Stimulated activated naive B cell treated with anti-CD40 and anti-IgM and Interleukin-4, amounts not matched to agents 10 μg/mL and 1 μg/mL and 100 μg/mL, for 72 hours (primary cell): Measurements from ENCODE around the gene RUNX2.

Source experiments
- ATAC-seq, 2 donors: fragments of 150-1000 bp; cut with Tn5 transposase; replicated peaks; 2 replicates each; pipeline ENCODE4 v1.10.0; 2021; ENCODE audit warnings: moderate library complexity in 1 of 2
- DNase-seq: peaks from one replicate; pipeline ENCODE4 v3.0.0; 2021
- H3K27ac Mint-ChIP-seq: one replicate; pipeline ENCODE4 v1.8.0; 2022; ENCODE audit warnings: mild to moderate bottlenecking, mixed read lengths
- H3K27me3 Mint-ChIP-seq, 2 donors: one replicate each; pipeline ENCODE4 v1.8.0; 2022; ENCODE audit warnings: mixed read lengths in 2 of 2
- H3K36me3 Mint-ChIP-seq, 2 donors: one replicate each; pipeline ENCODE4 v1.8.0; 2022; ENCODE audit warnings: mixed read lengths in 2 of 2, mild to moderate bottlenecking in 1 of 2
- H3K4me1 Mint-ChIP-seq, 2 donors: one replicate each; pipeline ENCODE4 v1.8.0; 2022; ENCODE audit warnings: mixed read lengths in 2 of 2, mild to moderate bottlenecking in 1 of 2
- H3K4me3 Mint-ChIP-seq, 2 donors: one replicate each; pipeline ENCODE4 v1.8.0; 2022; ENCODE audit warnings: mild to moderate bottlenecking in 2 of 2, mixed read lengths in 2 of 2, moderate library complexity in 1 of 2
- H3K9me3 Mint-ChIP-seq, 2 donors: one replicate each; pipeline ENCODE4 v1.8.0; 2022; ENCODE audit warnings: mixed read lengths in 2 of 2, mild to moderate bottlenecking in 1 of 2

The RUNX2 gene

DNA sequence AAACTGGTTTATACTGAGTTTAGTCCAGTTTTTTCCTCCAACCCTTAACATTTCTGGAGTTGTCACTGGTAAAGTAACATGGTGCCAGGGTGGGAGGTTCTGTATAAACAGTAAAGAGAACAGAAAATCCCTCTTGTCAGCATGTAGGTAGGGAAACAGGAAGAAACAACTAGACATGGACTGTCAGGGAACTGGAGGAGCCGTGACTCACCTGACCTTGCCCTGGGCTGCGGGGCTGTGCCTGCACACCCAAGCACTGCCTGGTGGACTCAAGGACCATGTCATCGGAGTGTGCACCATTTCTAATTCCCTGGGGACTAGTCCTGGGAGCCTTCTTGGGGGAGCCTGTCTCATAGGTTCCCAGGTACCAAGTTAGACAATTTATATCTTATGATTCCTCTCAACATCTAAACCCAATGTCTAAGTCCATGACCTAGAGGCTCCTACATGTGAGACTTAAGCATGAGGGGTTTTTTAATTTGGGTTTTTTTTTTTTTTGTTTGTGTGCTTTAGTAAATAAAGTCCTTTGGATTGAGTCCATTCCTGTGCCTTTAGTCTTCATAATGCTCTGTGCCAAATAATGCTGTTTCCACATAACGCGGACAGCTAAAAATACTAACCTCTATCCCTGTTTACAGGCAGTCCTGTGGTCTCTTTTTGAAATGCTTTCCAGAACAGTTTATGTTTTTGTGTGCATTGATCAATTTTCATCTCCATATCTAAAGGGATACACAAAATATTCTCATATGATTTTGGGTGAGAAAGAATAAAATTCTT, 186.5 kb downstream of the RUNX2 start:
- no peaks in the 10 kb centered on the region for H3K36me3 Mint-ChIP-seq
- no peaks in the 10 kb centered on the region for H3K27me3 Mint-ChIP-seq
- ATAC-seq = no peak
- H3K4me1 Mint-ChIP-seq = peaks cover 0 to 2% of the 10 kb centered on the region in 2 donors
- H3K4me3 Mint-ChIP-seq = no peak overlapping the region
- DNase-seq = no peak
- H3K27ac Mint-ChIP-seq = no peak overlapping the region
- no peaks in the 10 kb centered on the region for H3K9me3 Mint-ChIP-seq

DNA sequence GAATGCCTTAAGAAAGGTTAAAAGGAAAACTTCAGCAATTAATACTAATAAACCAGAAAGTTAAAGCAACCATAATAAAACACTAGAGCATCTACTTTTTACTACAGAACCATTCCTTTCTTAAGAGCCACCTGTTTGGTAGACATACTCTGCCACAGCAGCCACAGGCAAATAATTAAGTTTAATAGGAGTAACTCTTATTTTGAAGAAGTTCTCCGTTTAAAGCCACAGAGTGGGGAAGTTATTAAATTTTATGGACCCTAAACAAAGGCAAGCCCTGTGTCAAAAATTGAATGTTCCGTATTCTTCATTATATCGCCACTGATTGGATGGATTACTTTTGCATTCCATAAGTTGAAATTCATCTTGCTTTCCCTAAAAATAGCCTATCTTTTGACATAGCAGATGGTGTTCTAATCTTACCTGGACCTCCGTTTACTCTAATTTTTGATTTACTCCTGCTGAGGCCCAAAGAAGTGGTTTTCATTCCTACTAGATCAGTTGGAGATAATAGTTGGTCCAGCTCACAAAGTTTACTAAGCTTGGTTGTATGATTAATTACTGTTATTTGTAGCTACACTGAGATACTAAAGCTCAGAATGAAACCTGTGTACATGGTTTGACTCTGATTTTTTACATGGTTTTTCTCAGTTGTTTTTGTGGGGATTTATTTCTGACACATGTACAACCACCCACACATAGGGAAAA, 190.0 kb downstream of the RUNX2 start:
- Mint-ChIP-seq H3K36me3 (no peaks in the 10 kb centered on the region), H3K27me3 (no peaks in the 10 kb centered on the region), H3K4me3 (no peak overlapping the region), H3K9me3 (no peaks in the 10 kb centered on the region), H3K27ac (no peak overlapping the region), H3K4me1 (peaks cover 4 to 9% of the 10 kb centered on the region in 2 donors)
- DNase-seq (no peak), ATAC-seq (no peak)

DNA sequence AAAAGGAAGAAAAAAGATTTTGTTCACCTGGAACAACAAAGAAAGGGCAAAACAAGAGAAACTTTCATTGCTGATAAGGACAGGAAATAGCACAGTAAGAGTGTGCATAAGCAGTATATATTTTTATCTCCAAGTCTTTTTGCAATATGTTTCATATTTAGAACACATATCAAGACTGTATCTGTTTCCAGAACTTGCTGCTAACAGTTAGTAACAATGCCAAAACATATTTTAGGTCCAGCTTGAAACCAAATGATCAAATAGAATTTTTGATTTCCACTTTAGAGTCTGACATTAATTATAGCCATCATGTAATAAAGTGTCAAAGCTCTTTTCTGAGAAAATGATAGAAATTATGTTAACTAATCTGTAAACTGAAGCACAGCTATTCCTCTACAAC, 193.1 kb downstream of the RUNX2 start:
- Mint-ChIP-seq H3K27me3 (no peaks in the 10 kb centered on the region), H3K36me3 (no peaks in the 10 kb centered on the region), H3K27ac (no peak overlapping the region), H3K4me1 (peaks cover 2 to 9% of the 10 kb centered on the region in 2 donors), H3K9me3 (no peaks in the 10 kb centered on the region), H3K4me3 (no peak overlapping the region)
- ATAC-seq = no peak
- no peak for DNase-seq

DNA sequence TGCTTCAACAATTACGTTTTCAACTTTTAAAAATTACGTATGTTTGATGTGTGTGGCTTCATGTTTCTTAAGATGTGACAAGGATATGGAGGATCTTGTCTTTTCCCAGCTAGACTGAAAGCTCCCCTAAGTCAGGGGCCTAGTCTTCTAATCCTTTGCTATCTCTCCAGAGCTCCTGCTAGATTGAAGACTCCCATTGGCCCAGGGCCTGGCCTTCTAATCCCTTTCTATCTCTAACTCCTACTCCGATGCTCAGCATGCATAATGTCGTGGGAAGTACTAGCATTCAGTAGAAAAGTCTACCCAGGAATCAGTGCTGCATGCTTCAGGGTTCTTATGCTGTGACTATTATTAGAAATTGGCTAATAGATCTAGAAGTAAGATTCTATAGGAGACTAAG, 194.4 kb downstream of the RUNX2 start:
- Mint-ChIP-seq H3K27ac (no peak overlapping the region), H3K4me1 (peaks cover 2 to 9% of the 10 kb centered on the region in 2 donors), H3K27me3 (no peaks in the 10 kb centered on the region), H3K36me3 (no peaks in the 10 kb centered on the region), H3K4me3 (no peak overlapping the region), H3K9me3 (no peaks in the 10 kb centered on the region)
- ATAC-seq = no peak
- no peak for DNase-seq

GRCh38 chr6:45527210-45527609, 199.1 kb downstream of the RUNX2 start:
- ATAC-seq (no peak), DNase-seq (no peak)
- Mint-ChIP-seq H3K4me3 (no peak overlapping the region), H3K27me3 (no peaks in the 10 kb centered on the region), H3K9me3 (peaks cover 0 to 4% of the 10 kb centered on the region in 2 donors), H3K36me3 (no peaks in the 10 kb centered on the region), H3K27ac (no peak overlapping the region), H3K4me1 (no peaks in the 10 kb centered on the region)

GRCh38 chr6:45531999-45532595, 204.0 kb downstream of the RUNX2 start:
- Mint-ChIP-seq H3K4me3 (no peak overlapping the region), H3K9me3 (peaks cover 0 to 4% of the 10 kb centered on the region in 2 donors), H3K27me3 (no peaks in the 10 kb centered on the region), H3K27ac (no peak overlapping the region), H3K36me3 (no peaks in the 10 kb centered on the region), H3K4me1 (peaks cover 4 to 6% of the 10 kb centered on the region in 2 donors)
- DNase-seq = no peak
- ATAC-seq = no peak

DNA sequence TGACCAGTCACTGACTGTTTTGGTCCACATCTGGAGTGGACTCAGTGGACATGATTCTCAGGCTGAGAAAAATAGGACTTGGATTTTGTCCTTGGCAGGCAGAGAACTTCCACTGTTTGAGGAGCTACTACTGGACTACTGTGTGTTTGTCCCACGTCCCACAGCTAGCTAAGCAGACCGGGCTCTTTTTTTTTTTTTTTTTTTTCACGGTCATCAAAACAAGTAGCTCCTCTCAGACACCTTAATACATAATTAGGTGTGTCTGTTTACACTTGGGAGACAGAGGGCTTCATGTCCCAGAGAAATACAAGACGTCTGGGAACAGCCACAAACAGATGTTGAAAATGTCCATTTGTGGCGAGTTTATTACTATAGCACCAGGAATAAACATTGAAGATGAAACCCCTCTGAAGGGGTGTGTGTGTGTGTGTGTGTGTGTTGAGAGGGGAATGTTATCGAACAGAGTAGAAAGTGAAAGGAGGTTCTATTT, 204.6 kb downstream of the RUNX2 start:
- Mint-ChIP-seq H3K4me3 (no peak overlapping the region), H3K36me3 (no peaks in the 10 kb centered on the region), H3K4me1 (peaks cover 4 to 6% of the 10 kb centered on the region in 2 donors), H3K9me3 (peaks cover 0 to 3% of the 10 kb centered on the region in 2 donors), H3K27ac (no peak overlapping the region), H3K27me3 (no peaks in the 10 kb centered on the region)
- no peak for DNase-seq
- no peak for ATAC-seq

DNA sequence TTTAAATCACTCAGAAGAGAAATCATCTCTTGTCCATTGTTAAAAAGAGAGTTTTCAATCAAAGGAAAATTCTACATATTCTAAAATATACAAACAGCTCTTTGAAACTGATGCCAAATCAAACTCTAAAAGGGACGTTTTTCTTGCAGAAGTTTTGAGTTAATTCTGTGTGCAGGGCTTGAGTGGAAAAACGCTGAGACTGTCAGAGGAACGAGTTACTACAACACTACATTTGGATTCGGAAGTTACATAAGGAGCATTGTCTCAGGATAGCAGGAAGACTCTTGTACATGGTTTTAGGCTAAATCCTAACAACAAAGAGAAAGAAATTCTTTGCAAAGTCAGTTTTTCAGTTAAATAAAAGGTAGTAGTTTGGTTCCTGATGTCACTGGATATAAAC, 205.3 kb downstream of the RUNX2 start:
- H3K27me3 Mint-ChIP-seq = no peaks in the 10 kb centered on the region
- ATAC-seq = no peak
- H3K4me3 Mint-ChIP-seq = no peak overlapping the region
- H3K36me3 Mint-ChIP-seq = no peaks in the 10 kb centered on the region
- no peak overlapping the region for H3K27ac Mint-ChIP-seq
- H3K4me1 Mint-ChIP-seq = peaks cover 4 to 6% of the 10 kb centered on the region in 2 donors
- no peaks in the 10 kb centered on the region for H3K9me3 Mint-ChIP-seq
- DNase-seq = no peak

- Mint-ChIP-seq H3K27ac (no peak overlapping the region), H3K36me3 (no peaks in the 10 kb centered on the region), H3K27me3 (no peaks in the 10 kb centered on the region), H3K9me3 (no peaks in the 10 kb centered on the region), H3K4me3 (no peak overlapping the region), H3K4me1 (peaks cover 9 to 10% of the 10 kb centered on the region in 2 donors)
- DNase-seq (no peak), ATAC-seq (no peak)
Observed at GRCh38 chr6:45535933-45536332, 207.8 kb downstream of the RUNX2 start.

- peaks cover 9 to 10% of the 10 kb centered on the region in 2 donors for H3K4me1 Mint-ChIP-seq
- no peaks in the 10 kb centered on the region for H3K9me3 Mint-ChIP-seq
- no peaks in the 10 kb centered on the region for H3K36me3 Mint-ChIP-seq
Observed at GRCh38 chr6:45537539-45537938, 209.4 kb downstream of the RUNX2 start.

DNA sequence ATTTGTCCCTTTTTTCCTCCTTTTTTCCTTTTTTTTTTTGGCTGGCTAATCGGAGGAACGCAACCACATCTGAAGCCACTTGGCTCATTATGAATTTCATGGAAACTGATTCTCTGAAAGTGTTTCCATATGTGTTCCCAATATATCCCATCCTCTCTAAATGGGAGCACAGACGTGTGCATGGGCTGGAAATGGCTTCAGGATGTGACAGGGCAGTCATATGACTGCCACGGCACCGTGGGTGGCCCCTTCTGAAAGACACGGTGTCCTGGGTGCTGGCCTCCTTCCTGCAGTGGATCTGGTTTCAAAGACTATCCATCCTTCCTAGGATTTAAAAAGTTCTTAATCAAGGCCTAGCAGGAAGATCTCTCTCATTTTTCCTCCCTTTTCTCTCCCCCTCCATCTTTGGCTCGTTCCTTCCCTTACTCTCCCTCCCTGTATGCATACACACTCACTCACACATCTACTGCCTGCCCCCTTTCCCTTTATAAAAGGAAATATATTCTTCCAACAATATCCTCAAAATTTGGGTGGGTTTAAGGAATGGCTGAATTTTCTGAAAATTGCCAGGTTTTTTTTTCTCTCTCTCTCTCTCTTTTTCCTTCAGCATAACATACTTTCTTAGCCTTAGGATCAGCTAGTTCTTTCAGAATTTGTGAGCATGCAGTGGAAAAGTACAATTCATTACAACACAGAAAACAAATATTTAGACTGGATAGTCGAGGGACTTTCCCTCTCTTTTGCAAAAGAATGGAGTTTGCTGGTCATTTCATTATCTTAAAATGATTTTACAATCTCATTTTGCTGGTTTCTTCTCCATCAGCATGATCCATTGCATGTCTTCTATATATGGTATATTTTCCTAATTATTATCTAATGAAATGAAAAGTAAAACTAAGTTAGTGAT, 210.8 kb downstream of the RUNX2 start:
- DNase-seq (no peak), ATAC-seq (no peak)
- Mint-ChIP-seq H3K4me1 (peaks cover 9 to 10% of the 10 kb centered on the region in 2 donors), H3K27me3 (no peaks in the 10 kb centered on the region), H3K4me3 (no peak overlapping the region), H3K27ac (no peak overlapping the region), H3K9me3 (no peaks in the 10 kb centered on the region), H3K36me3 (no peaks in the 10 kb centered on the region)

More at GRCh38 chr6:45537539-45537938, 209.4 kb downstream of the RUNX2 start:
- H3K27ac Mint-ChIP-seq = no peak overlapping the region
- H3K4me3 Mint-ChIP-seq = no peak overlapping the region
- no peak for DNase-seq
- no peak for ATAC-seq
- no peaks in the 10 kb centered on the region for H3K27me3 Mint-ChIP-seq

DNA sequence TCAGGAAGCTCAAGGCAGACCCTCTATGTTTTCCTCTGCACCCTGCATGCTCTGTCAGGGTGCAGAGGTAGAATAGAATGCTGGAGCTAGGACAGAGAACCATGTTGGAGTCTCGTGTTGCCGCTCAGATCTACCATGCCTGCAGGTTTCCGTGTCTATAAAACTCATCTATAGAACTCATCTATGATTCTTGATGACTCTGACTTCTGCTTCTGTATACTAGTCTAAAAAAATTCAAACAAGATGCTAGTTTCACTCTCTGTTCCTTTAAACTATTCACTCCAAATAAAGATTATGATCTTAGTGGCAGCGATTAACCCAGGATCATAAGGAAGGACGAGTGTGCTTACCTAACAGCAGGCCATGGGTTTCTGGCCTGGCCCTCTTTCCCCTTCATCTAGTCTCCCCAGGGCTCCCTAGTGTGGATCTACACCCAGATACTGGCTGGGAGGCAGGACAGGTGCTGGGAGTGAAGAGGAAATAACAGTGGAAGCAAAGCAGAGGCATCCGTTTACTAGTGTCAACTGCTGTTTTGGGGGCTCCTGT, 212.3 kb downstream of the RUNX2 start:
- Mint-ChIP-seq H3K27ac (no peak overlapping the region), H3K9me3 (no peaks in the 10 kb centered on the region)

GRCh38 chr6:45541934-45542333, 213.8 kb downstream of the RUNX2 start:
- no peak for ATAC-seq

More for the DNA sequence above, 212.3 kb downstream of the RUNX2 start:
- ATAC-seq (peak; percentile 58 to 62), DNase-seq (no peak)
- Mint-ChIP-seq H3K4me3 (no peak overlapping the region), H3K4me1 (peaks cover 9 to 10% of the 10 kb centered on the region in 2 donors), H3K27me3 (no peaks in the 10 kb centered on the region), H3K36me3 (no peaks in the 10 kb centered on the region)

More at GRCh38 chr6:45541934-45542333, 213.8 kb downstream of the RUNX2 start:
- Mint-ChIP-seq H3K27ac (no peak overlapping the region), H3K36me3 (no peaks in the 10 kb centered on the region), H3K4me1 (peaks cover 4 to 6% of the 10 kb centered on the region in 2 donors), H3K9me3 (no peaks in the 10 kb centered on the region), H3K27me3 (no peaks in the 10 kb centered on the region), H3K4me3 (no peak overlapping the region)
- DNase-seq = no peak
